Measurements from ENCODE around the gene SLC22A31.

GRCh38 chr16:89190150-89190958 is 10.0 kb downstream of the SLC22A31 start:
- TF ChIP-seq CTCF (IDR thresholded peaks at IDR 0.05) (no peak), POLR2A (IDR thresholded peaks at IDR 0.05) (no peak)
